ENCODE data around the gene VPS35.

The VPS35 gene

GRCh38 chr16:46721885-46722284 lies 32.9 kb upstream of the VPS35 start:
- Histone ChIP-seq H3K9me3 (peaks cover 3% of the 10 kb centered on the region; the same call in 1 of the 2 replicates), H3K4me3 (no peak overlapping the region), H3K4me1 (no peaks in the 10 kb centered on the region), H3K36me3 (replicated peaks) (no peaks in the 10 kb centered on the region), H3K27me3 (ENCODE audit: low read depth) (no peaks in the 10 kb centered on the region)
- DNase-seq (ENCODE audit: low spot score in 2 of 2) = no peak
- in situ Hi-C loops (cut with MboI; ENCODE audit: low sequenced_read_pairs) = no loop called here

- DNase-seq (ENCODE audit: low spot score in 2 of 2) = no peak
- H3K4me3 ChIP-seq = no peak overlapping the region
- H3K9me3 ChIP-seq = no peaks in the 10 kb centered on the region
- no peaks in the 10 kb centered on the region for H3K4me1 ChIP-seq
- H3K36me3 ChIP-seq (replicated peaks) = no peaks in the 10 kb centered on the region
- no peaks in the 10 kb centered on the region for H3K27me3 ChIP-seq (ENCODE audit: low read depth)
- in situ Hi-C loops (cut with MboI; ENCODE audit: low sequenced_read_pairs) = no loop called here
These were observed 31.6 kb upstream of the VPS35 start for GRCh38 chr16:46720619-46721018.

- in situ Hi-C loops (cut with MboI; ENCODE audit: low sequenced_read_pairs) = no loop called here
- Histone ChIP-seq H3K9me3 (no peaks in the 10 kb centered on the region), H3K36me3 (replicated peaks) (no peaks in the 10 kb centered on the region), H3K4me1 (no peaks in the 10 kb centered on the region), H3K4me3 (no peak overlapping the region), H3K27me3 (ENCODE audit: low read depth) (no peaks in the 10 kb centered on the region)
- DNase-seq (ENCODE audit: low spot score in 2 of 2) = no peak
These were observed 30.6 kb upstream of the VPS35 start for GRCh38 chr16:46719528-46719927.

- H3K9me3 ChIP-seq = no peaks in the 10 kb centered on the region
- H3K4me1 ChIP-seq = no peaks in the 10 kb centered on the region
- no peaks in the 10 kb centered on the region for H3K36me3 ChIP-seq (replicated peaks)
- H3K27me3 ChIP-seq (ENCODE audit: low read depth) = no peaks in the 10 kb centered on the region
- no peak for DNase-seq (ENCODE audit: low spot score in 2 of 2)
- in situ Hi-C loops (cut with MboI; ENCODE audit: low sequenced_read_pairs) = no loop called here
- no peak overlapping the region for H3K4me3 ChIP-seq
These were observed 29.2 kb upstream of the VPS35 start for GRCh38 chr16:46718214-46718613.

GRCh38 chr16:46717692-46718091 lies 28.7 kb upstream of the VPS35 start:
- in situ Hi-C loops (cut with MboI; ENCODE audit: low sequenced_read_pairs) = no loop called here
- Histone ChIP-seq H3K27me3 (ENCODE audit: low read depth) (no peaks in the 10 kb centered on the region), H3K4me1 (no peaks in the 10 kb centered on the region), H3K4me3 (no peak overlapping the region), H3K9me3 (no peaks in the 10 kb centered on the region), H3K36me3 (replicated peaks) (no peaks in the 10 kb centered on the region)
- no peak for DNase-seq (ENCODE audit: low spot score in 2 of 2)

- Histone ChIP-seq H3K27me3 (ENCODE audit: low read depth) (no peaks in the 10 kb centered on the region), H3K4me3 (no peak overlapping the region), H3K4me1 (no peaks in the 10 kb centered on the region), H3K9me3 (no peaks in the 10 kb centered on the region), H3K36me3 (replicated peaks) (no peaks in the 10 kb centered on the region)
- no peak for DNase-seq (ENCODE audit: low spot score in 2 of 2)
- in situ Hi-C loops (cut with MboI; ENCODE audit: low sequenced_read_pairs) = no loop called here
These were observed 26.9 kb upstream of the VPS35 start for GRCh38 chr16:46715769-46716305.

DNA sequence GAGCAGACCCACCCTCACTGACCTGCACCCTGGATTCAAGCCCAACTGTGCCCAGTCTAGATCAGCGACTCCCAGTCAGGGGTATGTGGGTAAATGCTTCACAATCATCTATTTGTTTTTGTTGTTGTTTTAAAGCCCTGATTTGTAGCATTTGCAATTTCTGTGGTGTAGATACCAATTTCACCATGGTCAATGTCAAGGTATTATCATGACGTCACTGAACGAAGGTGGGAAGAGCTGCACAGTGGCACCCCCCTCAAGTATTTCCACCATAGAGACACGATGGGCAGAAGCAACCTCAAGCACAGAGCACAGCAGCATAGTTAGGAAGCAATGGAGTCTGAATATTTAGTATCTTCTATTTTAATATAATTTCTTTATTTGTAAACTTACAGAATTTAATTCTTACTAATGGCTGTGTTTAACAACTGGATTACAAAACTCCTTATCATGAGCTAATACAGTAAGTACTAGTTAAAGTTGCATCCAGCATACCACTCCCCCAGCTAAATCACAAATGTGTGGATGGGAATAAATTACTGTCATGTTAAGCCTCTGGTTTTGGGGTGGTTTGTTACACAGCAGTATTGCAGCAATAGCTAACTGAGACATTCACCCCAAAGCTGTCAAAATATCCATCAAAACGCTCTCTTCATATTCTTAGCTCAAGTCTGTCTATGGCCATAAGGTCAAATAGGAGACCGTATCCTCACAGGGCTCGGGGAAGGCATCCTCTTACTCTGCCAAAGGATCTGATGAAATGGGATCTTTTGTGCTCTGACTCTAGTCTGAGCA lies 26.0 kb upstream of the VPS35 start:
- H3K27me3 ChIP-seq (ENCODE audit: low read depth) = no peaks in the 10 kb centered on the region
- H3K36me3 ChIP-seq (replicated peaks) = no peaks in the 10 kb centered on the region
- no peaks in the 10 kb centered on the region for H3K4me1 ChIP-seq
- DNase-seq (ENCODE audit: low spot score in 2 of 2) = no peak
- H3K4me3 ChIP-seq = no peak overlapping the region
- no peaks in the 10 kb centered on the region for H3K9me3 ChIP-seq
- in situ Hi-C loops (cut with MboI; ENCODE audit: low sequenced_read_pairs) = no loop called here

DNA sequence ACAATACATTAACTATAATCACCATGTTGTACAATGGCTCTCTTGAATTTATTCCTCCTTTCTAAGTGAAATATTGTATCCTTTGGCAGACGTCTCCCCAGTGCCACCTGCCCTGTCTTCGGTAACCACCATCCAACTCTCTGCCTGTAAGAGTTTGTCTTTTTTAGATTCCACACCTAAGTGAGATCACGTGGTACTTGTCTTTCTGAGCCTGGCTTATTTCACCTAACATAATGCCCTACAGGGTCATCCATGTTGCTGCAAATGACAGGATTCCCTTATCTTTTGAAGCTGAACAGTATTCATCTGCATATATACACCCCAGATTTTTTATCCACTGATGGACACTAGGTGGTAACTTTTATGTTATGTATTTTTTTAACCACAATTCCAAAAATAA lies 24.7 kb upstream of the VPS35 start:
- in situ Hi-C loops (cut with MboI; ENCODE audit: low sequenced_read_pairs) = no loop called here

GRCh38 chr16:46712911-46713310 lies 23.9 kb upstream of the VPS35 start:
- no peak for DNase-seq (ENCODE audit: low spot score in 2 of 2)
- no peaks in the 10 kb centered on the region for H3K9me3 ChIP-seq
- H3K27me3 ChIP-seq (ENCODE audit: low read depth) = no peaks in the 10 kb centered on the region
- H3K4me1 ChIP-seq = no peaks in the 10 kb centered on the region
- in situ Hi-C loops (cut with MboI; ENCODE audit: low sequenced_read_pairs) = no loop called here
- H3K4me3 ChIP-seq = no peak overlapping the region
- no peaks in the 10 kb centered on the region for H3K36me3 ChIP-seq (replicated peaks)

More for the DNA sequence above, 24.7 kb upstream of the VPS35 start:
- Histone ChIP-seq H3K9me3 (no peaks in the 10 kb centered on the region), H3K4me1 (no peaks in the 10 kb centered on the region), H3K4me3 (no peak overlapping the region), H3K27me3 (ENCODE audit: low read depth) (no peaks in the 10 kb centered on the region), H3K36me3 (replicated peaks) (no peaks in the 10 kb centered on the region)
- no peak for DNase-seq (ENCODE audit: low spot score in 2 of 2)

GRCh38 chr16:46711106-46712058 lies 22.4 kb upstream of the VPS35 start:
- H3K27me3 ChIP-seq (ENCODE audit: low read depth) = no peaks in the 10 kb centered on the region
- no peaks in the 10 kb centered on the region for H3K9me3 ChIP-seq
- no peak for DNase-seq (ENCODE audit: low spot score in 2 of 2)
- no peaks in the 10 kb centered on the region for H3K4me1 ChIP-seq
- in situ Hi-C loops (cut with MboI; ENCODE audit: low sequenced_read_pairs) = no loop called here
- H3K4me3 ChIP-seq = no peak overlapping the region
- H3K36me3 ChIP-seq (replicated peaks) = no peaks in the 10 kb centered on the region

DNA sequence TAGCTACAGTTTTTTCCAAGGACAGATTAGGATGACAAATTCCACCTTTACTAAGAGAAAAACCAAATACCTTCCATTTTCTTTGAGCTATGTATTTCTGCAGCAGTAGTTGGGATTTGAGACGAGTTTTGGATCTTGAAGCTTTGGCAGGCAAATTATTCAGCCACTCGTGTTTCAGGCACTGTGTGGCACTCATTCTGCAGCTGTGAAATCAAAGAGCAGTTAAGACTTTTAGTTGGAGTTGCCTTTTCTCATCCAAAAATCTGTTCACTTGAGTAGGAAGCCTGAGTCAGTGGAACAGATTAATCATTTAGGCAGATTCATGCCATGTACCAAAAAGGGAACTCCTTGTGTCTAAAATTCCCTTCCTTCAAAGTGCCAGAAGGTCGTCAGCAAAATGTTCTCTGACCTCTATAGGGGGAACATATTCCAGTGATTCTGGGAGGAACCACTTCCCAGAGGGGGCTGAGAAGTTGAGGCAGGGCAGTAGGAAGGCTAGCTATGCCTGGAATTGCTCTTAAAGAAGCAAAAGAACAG lies 20.6 kb upstream of the VPS35 start:
- in situ Hi-C loops (cut with MboI; ENCODE audit: low sequenced_read_pairs) = no loop called here
- Histone ChIP-seq H3K36me3 (replicated peaks) (no peaks in the 10 kb centered on the region), H3K27me3 (ENCODE audit: low read depth) (no peaks in the 10 kb centered on the region), H3K9me3 (no peaks in the 10 kb centered on the region), H3K4me3 (no peak overlapping the region), H3K4me1 (no peaks in the 10 kb centered on the region)
- DNase-seq (ENCODE audit: low spot score in 2 of 2) = no peak

GRCh38 chr16:46706642-46707041 lies 17.7 kb upstream of the VPS35 start:
- Histone ChIP-seq H3K36me3 (replicated peaks) (no peaks in the 10 kb centered on the region; the same call in 1 of the 2 replicates), H3K27me3 (ENCODE audit: low read depth) (no peaks in the 10 kb centered on the region), H3K9me3 (no peaks in the 10 kb centered on the region), H3K4me3 (no peak overlapping the region), H3K4me1 (no peaks in the 10 kb centered on the region)
- no peak for DNase-seq (ENCODE audit: low spot score in 2 of 2)
- in situ Hi-C loops (cut with MboI; ENCODE audit: low sequenced_read_pairs) = no loop called here

DNA sequence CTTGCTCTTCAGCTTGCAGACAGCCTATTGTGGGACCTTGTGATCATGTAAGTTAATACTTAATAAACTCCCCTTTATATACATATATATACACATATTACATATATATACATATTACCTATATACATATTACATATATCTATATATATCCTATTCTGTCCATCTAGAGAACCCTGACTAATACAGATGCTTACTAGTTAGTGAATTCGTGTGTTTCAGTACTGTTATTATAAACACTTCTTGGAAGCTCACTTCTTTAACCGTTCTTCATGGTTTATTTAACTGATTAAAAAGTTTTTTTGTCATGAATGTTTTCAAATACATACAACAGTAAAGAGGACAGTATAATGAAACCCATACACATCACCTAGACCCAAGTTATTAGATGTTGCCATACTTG lies 13.1 kb upstream of the VPS35 start:
- in situ Hi-C loops (cut with MboI; ENCODE audit: low sequenced_read_pairs) = no loop called here
- H3K4me1 ChIP-seq = no peaks in the 10 kb centered on the region
- H3K4me3 ChIP-seq = no peak overlapping the region
- no peaks in the 10 kb centered on the region for H3K27me3 ChIP-seq (ENCODE audit: low read depth)
- DNase-seq (ENCODE audit: low spot score in 2 of 2) = no peak
- H3K9me3 ChIP-seq = no peaks in the 10 kb centered on the region
- H3K36me3 ChIP-seq (replicated peaks) = peaks cover 32% of the 10 kb centered on the region

DNA sequence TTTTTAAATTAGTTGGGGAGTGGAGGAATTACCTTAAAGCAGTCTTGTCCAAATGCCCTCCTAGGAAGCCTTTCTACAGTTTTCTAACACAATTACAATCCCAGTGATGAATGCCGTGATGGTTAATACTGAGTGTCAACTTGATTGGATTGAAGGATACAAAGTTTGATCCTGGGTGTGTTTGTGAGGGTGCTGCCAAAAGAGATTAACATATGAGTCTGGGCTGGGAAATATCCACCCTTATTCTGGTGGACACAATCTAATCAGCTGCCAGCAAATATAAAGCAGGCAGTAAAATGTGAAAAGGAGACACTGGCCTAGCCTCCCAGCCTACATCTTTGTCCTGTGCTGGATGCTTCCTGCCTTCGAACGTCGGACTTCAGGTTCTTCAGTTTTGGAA lies 12.6 kb upstream of the VPS35 start:
- no peaks in the 10 kb centered on the region for H3K27me3 ChIP-seq (ENCODE audit: low read depth)
- in situ Hi-C loops (cut with MboI; ENCODE audit: low sequenced_read_pairs) = no loop called here
- peaks cover 36% of the 10 kb centered on the region for H3K36me3 ChIP-seq (replicated peaks)
- no peak overlapping the region for H3K4me3 ChIP-seq
- no peaks in the 10 kb centered on the region for H3K4me1 ChIP-seq
- no peak for DNase-seq (ENCODE audit: low spot score in 2 of 2)
- H3K9me3 ChIP-seq = no peaks in the 10 kb centered on the region
